Smooth muscle cell (in vitro differentiated cells): ENCODE measurements around the gene SOD1. TPM values are rescaled to one million over a fixed set of nuclear protein-coding genes. Genes with fewer than 3 reads are reported as not detected.
"Not testable (repeated sequence)": the region's sequence is repeated elsewhere in the genome, so short reads cannot be mapped to it uniquely, and the experiment has no call there.

Experiments used
- DNase-seq: peaks from one replicate; lab custom pipeline; 2025; ENCODE audit not compliant: unreplicated experiment; lab: John Stamatoyannopoulos, UW
- H2AFZ ChIP-seq: fragments of 200-600 bp; sonication (generic); 2 replicates; pipeline ENCODE4 v1.6.0; 2016; ENCODE audit warnings: antibody characterized with exemption, low read depth, mild to moderate bottlenecking
- H3F3A ChIP-seq: fragments of 200-600 bp; sonication (generic); 2 replicates; pipeline ENCODE4 v1.6.0; 2017; ENCODE audit warnings: antibody characterized with exemption, low read depth
- H3K27ac ChIP-seq: fragments of 200-600 bp; sonication (generic); 2 replicates; pipeline ENCODE4 v1.5.1; 2016; ENCODE audit warnings: low read depth, mild to moderate bottlenecking
- H3K27me3 ChIP-seq: fragments of 200-600 bp; sonication (generic); 2 replicates; pipeline ENCODE4 v1.6.1; 2016; ENCODE audit warnings: low read depth, mild to moderate bottlenecking
- H3K36me3 ChIP-seq: fragments of 200-600 bp; sonication (generic); 2 replicates; pipeline ENCODE4 v1.5.1; 2016; ENCODE audit warnings: low read depth
- H3K4me1 ChIP-seq: fragments of 200-600 bp; sonication (generic); 2 replicates; pipeline ENCODE4 v1.5.1; 2016; ENCODE audit warnings: low read depth
- H3K4me2 ChIP-seq: fragments of 200-600 bp; sonication (generic); 2 replicates; pipeline ENCODE4 v1.6.0; 2016; ENCODE audit warnings: mild to moderate bottlenecking
- H3K4me3 ChIP-seq: fragments of 200-600 bp; sonication (generic); 2 replicates; pipeline ENCODE4 v1.5.1; 2016; ENCODE audit warnings: mild to moderate bottlenecking
- H3K79me2 ChIP-seq: fragments of 200-600 bp; sonication (generic); 2 replicates; pipeline ENCODE4 v1.6.0; 2016; ENCODE audit warnings: low read depth, mild to moderate bottlenecking
- H3K9ac ChIP-seq: fragments of 200-600 bp; sonication (generic); 2 replicates; pipeline ENCODE4 v1.6.0; 2016; ENCODE audit warnings: low read depth
- H3K9me3 ChIP-seq: fragments of 200-600 bp; sonication (generic); replicated peaks from 2 replicates; pipeline ENCODE4 v1.5.1; 2016; ENCODE audit warnings: low read depth
- H4K20me1 ChIP-seq: fragments of 200-600 bp; sonication (generic); 2 replicates; pipeline ENCODE4 v1.6.0; 2016; ENCODE audit warnings: low read depth
- WGBS: methylation state at CpG from one replicate; pipeline ENCODE4 v1.1.7; 2016; ENCODE audit warnings: low lambda C conversion rate; 5-methylcytosine and 5-hydroxymethylcytosine counted together
- polyA plus RNA-seq: library from polyadenylated mRNA; unstranded; fragments of >200 nt; fragmentation: Nextera tagmentation; extraction: Ambion mirVana; gene quantifications from 2 replicates; pipeline ENCODE4 v1.2.1, GENCODE V29; 2016
- total RNA-seq: library from RNA; depleted of rRNA; stranded (reverse); fragments of >200 nt; gene quantifications from 2 replicates; pipeline ENCODE4 v1.2.3, GENCODE V29; 2014
- TF ChIP-seq, protein P1 (sequence below): fragments of 200-600 bp; sonication (generic); IDR thresholded peaks from 2 replicates; pipeline ENCODE4 v1.5.1; 2017; ENCODE audit warnings: borderline replicate concordance, mild to moderate bottlenecking, antibody characterized with exemption; ENCODE audit not compliant: insufficient read depth, poor library complexity, severe bottlenecking

The SOD1 gene
- total and polyA plus RNA-seq, 2 experiments from 2014 or later = 128 to 229 TPM

GRCh38 chr21:31660591-31660990, 1.1 kb downstream of the SOD1 start:
- H3K9ac ChIP-seq = peak overlapping the region; percentile 70

GRCh38 chr21:31663584-31664249, 4.2 kb downstream of the SOD1 start:
- H2AFZ ChIP-seq = no peak overlapping the region
- no peaks in the 10 kb centered on the region for H3K9me3 ChIP-seq
- peaks cover 11% of the 10 kb centered on the region for H3K4me1 ChIP-seq
- H3K27ac ChIP-seq = no peak overlapping the region
- no peaks in the 10 kb centered on the region for H3K27me3 ChIP-seq
- H3K4me3 ChIP-seq = no peak overlapping the region
- 97% methylated on average over 7 of the region's 7 CpGs for WGBS
- H3K36me3 ChIP-seq = no peaks in the 10 kb centered on the region
- DNase-seq = no peak
- no peak overlapping the region for H3K9ac ChIP-seq
- peaks cover 53% of the 10 kb centered on the region for H3K79me2 ChIP-seq
- TF ChIP-seq, protein P1, sequence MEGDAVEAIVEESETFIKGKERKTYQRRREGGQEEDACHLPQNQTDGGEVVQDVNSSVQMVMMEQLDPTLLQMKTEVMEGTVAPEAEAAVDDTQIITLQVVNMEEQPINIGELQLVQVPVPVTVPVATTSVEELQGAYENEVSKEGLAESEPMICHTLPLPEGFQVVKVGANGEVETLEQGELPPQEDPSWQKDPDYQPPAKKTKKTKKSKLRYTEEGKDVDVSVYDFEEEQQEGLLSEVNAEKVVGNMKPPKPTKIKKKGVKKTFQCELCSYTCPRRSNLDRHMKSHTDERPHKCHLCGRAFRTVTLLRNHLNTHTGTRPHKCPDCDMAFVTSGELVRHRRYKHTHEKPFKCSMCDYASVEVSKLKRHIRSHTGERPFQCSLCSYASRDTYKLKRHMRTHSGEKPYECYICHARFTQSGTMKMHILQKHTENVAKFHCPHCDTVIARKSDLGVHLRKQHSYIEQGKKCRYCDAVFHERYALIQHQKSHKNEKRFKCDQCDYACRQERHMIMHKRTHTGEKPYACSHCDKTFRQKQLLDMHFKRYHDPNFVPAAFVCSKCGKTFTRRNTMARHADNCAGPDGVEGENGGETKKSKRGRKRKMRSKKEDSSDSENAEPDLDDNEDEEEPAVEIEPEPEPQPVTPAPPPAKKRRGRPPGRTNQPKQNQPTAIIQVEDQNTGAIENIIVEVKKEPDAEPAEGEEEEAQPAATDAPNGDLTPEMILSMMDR = no peak
- H3F3A ChIP-seq = peaks cover 12% of the 10 kb centered on the region
- H3K4me2 ChIP-seq = no peak overlapping the region
- H4K20me1 ChIP-seq = peaks cover 75% of the 10 kb centered on the region

More at GRCh38 chr21:31660591-31660990, 1.1 kb downstream of the SOD1 start:
- Histone ChIP-seq H3K79me2 (peaks cover 53% of the 10 kb centered on the region), H3K4me2 (peak overlapping the region; percentile 97), H2AFZ (peak overlapping the region; percentile 59), H3K4me1 (peaks cover 11% of the 10 kb centered on the region), H3K4me3 (peak overlapping the region; percentile 84), H3K27ac (peak overlapping the region; percentile 90), H3K27me3 (no peaks in the 10 kb centered on the region), H3K9me3 (no peaks in the 10 kb centered on the region), H3F3A (no peaks in the 10 kb centered on the region), H3K36me3 (no peaks in the 10 kb centered on the region), H4K20me1 (peaks cover 51% of the 10 kb centered on the region)
- TF ChIP-seq, protein P1 = no peak
- no peak for DNase-seq
- 34% methylated on average over 8 of the region's 8 CpGs for WGBS

GRCh38 chr21:31665397-31665796, 5.9 kb downstream of the SOD1 start:
- DNase-seq = no peak
- 76% methylated on average over 8 of the region's 8 CpGs for WGBS
- peaks cover 49% of the 10 kb centered on the region for H3K79me2 ChIP-seq

DNA sequence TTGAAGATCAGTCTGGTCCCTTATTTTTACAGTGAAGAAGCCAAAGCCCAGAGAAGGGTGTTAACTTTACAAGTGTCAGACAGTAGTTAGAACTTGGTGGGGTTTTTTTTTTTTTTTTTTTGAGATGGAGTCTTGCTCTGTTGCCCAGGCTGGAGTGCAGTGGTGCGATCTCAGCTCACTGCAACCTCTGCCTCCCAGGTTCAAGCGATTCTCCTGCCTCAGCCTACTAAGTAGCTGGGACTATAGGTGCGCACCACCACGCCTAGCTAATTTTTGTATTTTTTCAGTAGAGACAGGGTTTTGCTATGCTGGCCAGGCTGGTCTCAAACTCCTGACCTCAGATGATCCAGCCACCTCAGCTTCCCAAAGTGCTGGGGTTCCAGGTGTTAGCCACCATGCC, 6.4 kb downstream of the SOD1 start:
- not testable (repeated sequence) for DNase-seq, H3K27me3 ChIP-seq, H3K4me2 ChIP-seq, H2AFZ ChIP-seq, H3K36me3 ChIP-seq, H3K4me1 ChIP-seq, H3K27ac ChIP-seq, H3K9ac ChIP-seq, H3K9me3 ChIP-seq, H3K4me3 ChIP-seq
- WGBS = 89% methylated on average over 4 of the region's 4 CpGs
- peaks cover 67% of the 10 kb centered on the region for H4K20me1 ChIP-seq
- peaks cover 44% of the 10 kb centered on the region for H3K79me2 ChIP-seq
- H3F3A ChIP-seq = peaks cover 19% of the 10 kb centered on the region

More at GRCh38 chr21:31665397-31665796, 5.9 kb downstream of the SOD1 start:
- Histone ChIP-seq H3K9me3 (no peaks in the 10 kb centered on the region), H3K4me2 (no peak overlapping the region), H3K4me3 (no peak overlapping the region), H3K27ac (no peak overlapping the region), H2AFZ (no peak overlapping the region), H3K27me3 (no peaks in the 10 kb centered on the region), H3F3A (peaks cover 19% of the 10 kb centered on the region), H4K20me1 (peaks cover 71% of the 10 kb centered on the region), H3K36me3 (no peaks in the 10 kb centered on the region), H3K9ac (no peak overlapping the region), H3K4me1 (peaks cover 8% of the 10 kb centered on the region)
- TF ChIP-seq, protein P1 = no peak
